ENCODE measurements around the gene HTRA2.
A peak's percentile ranks its signal among the peaks of the same experiment; 100 is the strongest.

The HTRA2 gene

GRCh38 chr2:74516650-74517049, 13.1 kb upstream of the HTRA2 start:
- DNase-seq, result no peak

- DNase-seq, result no peak
Measured at GRCh38 chr2:74522516-74522915, 7.2 kb upstream of the HTRA2 start.

- DNase-seq, result no peak
Measured at GRCh38 chr2:74524005-74524404, 5.7 kb upstream of the HTRA2 start.

GRCh38 chr2:74524955-74525716, 4.6 kb upstream of the HTRA2 start:
- DNase-seq, result no peak

GRCh38 chr2:74525717-74526648, 3.8 kb upstream of the HTRA2 start, which contains the start of gene DQX1:
Gene DQX1 (minus strand): TSS chr2:74526231. CDS start chr2:74525729, 502 bp downstream.
- DNase-seq, result no peak

- DNase-seq, result no peak
Measured at GRCh38 chr2:74526649-74527230, 3.0 kb upstream of the HTRA2 start.

GRCh38 chr2:74527741-74528140, 2.0 kb upstream of the HTRA2 start:
- DNase-seq, result no peak

- no peak for DNase-seq
Measured at GRCh38 chr2:74528600-74529356, 955 bp upstream of the HTRA2 start.

- peak in 1 of 2 donors; percentile 32 for DNase-seq
Measured at GRCh38 chr2:74530239-74531187, 780 bp downstream of the HTRA2 start.

GRCh38 chr2:74531666-74532065, 1.9 kb downstream of the HTRA2 start:
- no peak for DNase-seq

GRCh38 chr2:74532222-74532621, 2.5 kb downstream of the HTRA2 start:
- DNase-seq, result no peak

- no peak for DNase-seq
Measured at GRCh38 chr2:74533464-74533863, 3.7 kb downstream of the HTRA2 start.

- DNase-seq, result no peak
Measured at GRCh38 chr2:74534411-74534810, 4.7 kb downstream of the HTRA2 start.

- no peak for DNase-seq
Measured at GRCh38 chr2:74535440-74535965, 5.8 kb downstream of the HTRA2 start.

GRCh38 chr2:74536166-74536950, 6.6 kb downstream of the HTRA2 start:
- no peak for DNase-seq

GRCh38 chr2:74537140-74537539, 7.4 kb downstream of the HTRA2 start:
- DNase-seq, result no peak

- DNase-seq, result no peak
Measured at GRCh38 chr2:74538881-74539339, 9.2 kb downstream of the HTRA2 start.

GRCh38 chr2:74540291-74540690, 10.6 kb downstream of the HTRA2 start:
- DNase-seq, result no peak

- DNase-seq, result no peak
Measured at GRCh38 chr2:74542978-74543377, 13.2 kb downstream of the HTRA2 start.

- DNase-seq, result no peak
Measured at GRCh38 chr2:74544634-74545033, 14.9 kb downstream of the HTRA2 start.
